ENCODE data around the gene KRI1.

DNA sequence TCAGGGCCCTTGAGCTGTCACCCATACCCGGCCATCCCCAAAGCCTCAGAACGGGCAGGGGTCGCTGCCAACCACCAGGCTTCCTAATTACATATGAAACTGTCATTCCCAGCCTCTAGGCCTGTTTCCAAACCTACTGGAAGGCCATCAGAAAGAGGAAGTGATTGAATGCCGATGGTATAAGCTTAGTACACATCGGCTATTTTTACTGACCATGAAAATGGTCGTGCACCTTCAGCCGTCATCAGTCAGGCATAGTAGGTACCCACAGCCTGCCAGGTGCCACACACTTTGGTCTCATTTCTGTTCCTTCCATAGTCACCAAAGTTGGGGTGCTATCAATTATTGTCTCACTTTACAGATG, 10.2 kb downstream of the KRI1 start:
- TF ChIP-seq, protein P1, sequence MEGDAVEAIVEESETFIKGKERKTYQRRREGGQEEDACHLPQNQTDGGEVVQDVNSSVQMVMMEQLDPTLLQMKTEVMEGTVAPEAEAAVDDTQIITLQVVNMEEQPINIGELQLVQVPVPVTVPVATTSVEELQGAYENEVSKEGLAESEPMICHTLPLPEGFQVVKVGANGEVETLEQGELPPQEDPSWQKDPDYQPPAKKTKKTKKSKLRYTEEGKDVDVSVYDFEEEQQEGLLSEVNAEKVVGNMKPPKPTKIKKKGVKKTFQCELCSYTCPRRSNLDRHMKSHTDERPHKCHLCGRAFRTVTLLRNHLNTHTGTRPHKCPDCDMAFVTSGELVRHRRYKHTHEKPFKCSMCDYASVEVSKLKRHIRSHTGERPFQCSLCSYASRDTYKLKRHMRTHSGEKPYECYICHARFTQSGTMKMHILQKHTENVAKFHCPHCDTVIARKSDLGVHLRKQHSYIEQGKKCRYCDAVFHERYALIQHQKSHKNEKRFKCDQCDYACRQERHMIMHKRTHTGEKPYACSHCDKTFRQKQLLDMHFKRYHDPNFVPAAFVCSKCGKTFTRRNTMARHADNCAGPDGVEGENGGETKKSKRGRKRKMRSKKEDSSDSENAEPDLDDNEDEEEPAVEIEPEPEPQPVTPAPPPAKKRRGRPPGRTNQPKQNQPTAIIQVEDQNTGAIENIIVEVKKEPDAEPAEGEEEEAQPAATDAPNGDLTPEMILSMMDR (IDR thresholded peaks at IDR 0.05), result peak in 1 of 6 experiments; percentile 3
- no peak for TF ChIP-seq POLR2A (IDR thresholded peaks at IDR 0.05)

Measured in adrenal gland (tissue), 5 donors.